Hepatocyte (in vitro differentiated cells): Measurements from ENCODE around the gene H6PD.

ENCODE experiments used
- CTCF ChIP-seq: fragments of 200-600 bp; sonication (generic); IDR thresholded peaks from 2 replicates; pipeline ENCODE4 v1.5.1; 2016; ENCODE audit warnings: antibody characterized with exemption, mild to moderate bottlenecking; ENCODE audit not compliant: poor library complexity
- EZH2 ChIP-seq: fragments of 200-600 bp; sonication (generic); IDR thresholded peaks from 2 replicates; pipeline ENCODE4 v1.6.1; 2016; ENCODE audit warnings: antibody characterized with exemption, mild to moderate bottlenecking, borderline replicate concordance

DNA sequence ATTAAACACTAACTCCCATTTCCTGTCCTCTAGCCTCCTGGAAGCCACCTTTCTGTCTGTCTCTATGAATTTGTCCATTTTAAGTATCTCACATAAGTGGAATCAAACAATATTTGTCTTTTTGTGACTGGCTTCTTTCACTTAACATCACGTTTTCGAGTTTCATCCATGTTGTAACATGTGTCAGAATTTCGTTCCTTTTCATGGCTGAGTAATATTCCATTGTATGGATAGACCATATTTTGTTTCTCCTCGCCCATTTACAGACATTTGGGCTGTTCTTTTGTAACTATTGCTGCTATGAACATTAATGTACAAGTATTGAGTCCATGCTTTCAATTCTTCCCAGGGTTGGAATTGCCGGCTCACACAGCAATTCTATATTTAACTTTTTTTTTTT, 15.7 kb upstream of the H6PD start:
- TF ChIP-seq CTCF = no peak
- no peak for TF ChIP-seq EZH2
